NCI-H510A (cell line): ENCODE data around the gene NRXN3.

ENCODE experiments used
- DNase-seq: peaks from one replicate; lab custom pipeline; 2025; lab: John Stamatoyannopoulos, UW

The NRXN3 gene

DNA sequence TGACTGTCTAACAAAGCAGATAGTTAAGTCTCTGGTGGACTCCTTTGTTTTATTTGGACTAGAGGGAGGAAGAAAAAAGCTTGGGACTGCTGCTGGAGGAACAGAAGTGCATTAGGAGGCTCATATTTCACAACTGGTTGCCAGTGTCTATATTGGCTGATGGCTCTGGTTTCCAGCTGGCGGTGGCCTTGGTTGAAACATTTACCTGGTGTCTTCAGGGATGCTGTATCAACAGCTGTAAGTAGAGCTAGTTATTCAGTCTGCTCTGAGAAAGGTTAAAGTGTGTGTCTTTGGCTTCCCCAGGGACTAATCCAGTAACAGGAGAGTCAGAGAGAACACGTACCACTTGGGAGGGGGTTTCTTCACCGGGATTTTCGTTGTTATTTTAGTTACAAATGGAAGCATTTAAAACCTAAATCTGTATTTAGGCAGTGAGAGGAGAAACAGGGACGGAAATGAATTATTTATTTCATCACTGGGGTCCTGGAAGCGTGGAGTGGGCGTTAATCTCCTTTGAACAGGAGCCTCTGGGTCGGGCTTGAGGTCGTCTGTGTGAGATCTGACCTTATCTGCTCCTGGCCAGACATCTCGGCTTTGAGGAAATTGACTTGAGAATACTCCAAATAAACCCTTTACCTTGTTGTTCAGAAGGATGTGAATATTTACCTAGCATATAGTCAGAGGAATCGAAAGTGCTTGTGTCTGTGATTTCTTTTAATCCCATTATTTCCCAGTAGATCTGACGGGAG, 149.9 kb downstream of the NRXN3 start:
- DNase-seq = peak; percentile 61

DNA sequence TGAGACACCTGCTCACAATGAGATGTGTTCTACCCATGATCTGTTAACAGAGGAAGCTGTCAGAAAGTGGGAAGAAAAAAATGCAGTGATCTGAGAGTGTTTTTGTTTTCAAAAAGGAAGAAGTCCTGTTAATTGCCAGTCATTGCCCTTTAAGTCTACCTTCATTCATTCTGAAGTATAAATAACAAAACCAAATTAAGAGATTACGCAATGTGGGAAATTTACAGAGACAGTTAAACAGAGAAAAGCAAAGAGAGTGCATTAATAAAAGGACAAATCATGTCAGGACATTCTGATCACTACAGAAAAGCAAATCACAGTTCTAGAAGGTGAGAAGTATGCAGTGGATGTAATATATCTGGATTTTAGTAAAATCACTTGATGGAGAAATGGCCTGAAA, 154.2 kb downstream of the NRXN3 start:
- no peak for DNase-seq

DNA sequence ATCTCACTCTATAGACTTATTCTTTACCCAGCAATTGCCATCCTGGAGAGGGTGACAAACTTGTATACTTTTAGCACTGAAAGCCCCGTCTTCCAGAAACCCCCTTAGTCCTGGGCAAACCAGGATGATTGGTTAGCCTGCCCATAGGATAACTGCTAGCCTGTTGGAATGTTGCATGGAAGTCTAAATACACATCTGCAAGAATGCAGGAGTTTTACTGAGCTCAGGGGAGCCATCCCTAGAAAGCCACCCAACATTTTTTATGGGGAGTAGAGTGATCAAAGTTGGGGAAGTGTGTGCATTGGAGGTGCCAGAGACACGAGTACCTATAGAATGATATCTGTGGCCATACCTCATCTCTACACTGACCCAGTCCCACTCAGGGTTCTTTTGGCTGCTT, 155.7 kb downstream of the NRXN3 start:
- DNase-seq = no peak

DNA sequence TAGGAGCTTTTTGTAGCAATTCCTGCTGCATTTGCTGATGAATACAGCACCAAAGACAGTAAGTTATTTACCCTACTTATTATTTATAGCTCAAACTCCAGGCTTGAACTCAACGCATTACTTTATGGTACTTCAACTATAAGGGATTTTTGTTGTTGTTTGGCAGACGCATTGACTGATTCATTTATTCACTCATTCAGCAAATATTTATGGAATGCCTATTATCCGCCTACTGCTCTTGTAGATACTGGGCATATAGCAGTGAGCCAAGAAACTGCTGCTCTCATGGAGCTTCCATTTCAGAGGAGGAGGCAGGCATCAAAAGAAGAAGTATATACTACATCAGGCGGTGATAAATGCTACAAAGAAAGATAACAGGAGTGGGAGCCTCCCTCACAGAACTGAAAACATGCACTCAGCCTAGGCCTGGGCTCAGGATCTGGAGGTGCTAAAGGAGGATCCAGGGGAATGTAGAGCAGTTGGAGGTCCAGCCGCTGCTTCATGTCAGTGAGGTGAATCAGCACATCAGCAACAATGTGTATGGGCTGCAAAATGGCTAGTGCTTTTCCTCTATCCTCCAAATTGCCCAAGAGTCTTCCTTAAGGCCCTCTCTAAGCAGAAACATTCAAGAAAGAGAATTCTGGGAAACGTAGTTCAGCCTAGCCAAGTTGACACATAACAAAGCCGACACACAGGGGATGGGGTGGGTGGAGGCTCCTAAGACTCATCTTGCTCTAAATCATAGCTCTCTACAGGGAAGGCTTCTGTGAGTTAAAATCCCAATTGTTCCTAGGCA, 157.5 kb downstream of the NRXN3 start:
- no peak for DNase-seq

DNA sequence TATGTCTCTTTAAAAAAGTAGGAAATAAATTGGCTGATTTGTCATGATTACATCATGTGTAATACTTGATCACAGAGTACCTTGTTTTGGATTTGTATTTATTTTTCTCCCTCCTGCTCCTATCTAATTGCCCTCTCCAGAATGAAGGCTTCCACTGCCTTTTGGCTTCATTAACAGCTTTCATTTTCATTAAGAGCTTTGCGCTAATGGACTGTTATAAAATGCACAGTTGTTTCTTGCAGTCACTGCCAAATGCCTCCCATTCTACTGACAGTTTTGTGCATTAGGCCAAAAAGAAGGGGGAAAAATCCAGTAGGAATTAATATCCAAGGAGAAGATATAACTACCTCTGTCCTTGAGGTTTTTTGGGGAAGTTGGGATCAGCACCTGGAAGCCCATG, 159.2 kb downstream of the NRXN3 start:
- DNase-seq = no peak

GRCh38 chr14:78335531-78335930, 165.4 kb downstream of the NRXN3 start:
- DNase-seq = no peak

DNA sequence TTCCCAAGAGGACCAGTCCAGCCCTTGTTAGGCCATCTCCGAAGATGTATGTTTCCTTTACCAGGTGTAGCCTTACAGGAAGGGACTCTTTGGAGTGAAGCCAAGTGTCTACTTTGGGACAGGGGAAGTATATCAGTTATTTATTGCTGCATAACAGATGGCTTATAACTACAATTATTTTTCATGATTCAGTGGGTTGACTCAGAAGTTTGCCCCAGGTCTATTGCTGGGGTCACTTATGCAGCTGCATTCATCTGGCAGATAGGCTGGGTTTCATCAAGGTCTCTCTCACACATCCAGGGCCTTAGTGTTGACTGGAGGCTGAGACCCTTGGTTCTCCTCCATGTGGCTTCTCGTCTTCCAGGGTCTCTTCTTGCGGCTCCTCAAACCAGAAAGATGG, 170.1 kb downstream of the NRXN3 start:
- no peak for DNase-seq

DNA sequence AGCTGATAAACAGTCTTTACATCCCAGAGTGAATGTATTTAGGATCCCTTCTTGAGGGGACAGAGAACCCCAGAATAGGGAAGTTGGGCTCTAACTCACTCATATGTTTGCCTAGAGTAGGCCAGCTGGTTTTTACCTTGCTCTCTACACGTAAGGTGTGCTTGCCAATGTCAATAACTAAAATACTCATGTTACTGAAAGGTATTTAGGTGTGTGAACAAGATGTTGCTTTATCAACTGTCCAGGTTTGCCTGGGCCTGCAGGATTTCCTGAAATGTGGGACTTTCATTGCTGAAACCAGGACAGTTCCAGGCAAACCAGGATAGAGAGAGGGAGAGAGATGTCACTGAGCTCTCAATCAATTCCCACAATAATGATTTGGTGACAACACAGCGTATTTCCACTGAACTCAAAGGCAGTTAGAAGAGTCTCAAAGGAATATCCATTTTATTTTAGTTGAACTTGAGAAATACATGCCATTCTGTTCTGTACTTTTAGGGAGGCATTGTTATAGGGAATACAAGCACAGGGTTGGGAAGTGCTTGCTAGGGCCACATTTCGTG, 171.7 kb downstream of the NRXN3 start:
- no peak for DNase-seq

DNA sequence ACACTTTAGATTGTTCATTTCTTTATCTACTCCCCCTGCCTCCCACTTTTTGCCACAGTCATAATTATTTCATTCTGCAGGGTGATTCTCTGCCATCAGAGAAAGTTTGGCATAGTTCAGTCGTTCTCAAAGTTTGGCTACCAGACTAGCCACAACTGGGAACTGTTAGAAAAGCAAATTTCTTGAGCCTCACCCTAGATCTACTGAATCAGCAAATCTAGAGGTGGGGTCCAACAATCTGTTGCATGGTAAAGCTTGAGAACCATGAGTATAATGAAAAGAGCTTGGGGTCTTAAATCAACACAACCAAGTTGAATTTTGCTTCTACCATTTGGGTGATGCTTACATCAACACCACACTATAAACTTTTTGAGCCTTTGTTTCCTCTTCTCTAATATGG, 172.7 kb downstream of the NRXN3 start:
- DNase-seq = no peak

- DNase-seq = no peak
Measured at GRCh38 chr14:78344290-78344689, 174.1 kb downstream of the NRXN3 start.

- DNase-seq = no peak
Measured at GRCh38 chr14:78345131-78345744, 175.1 kb downstream of the NRXN3 start.

- DNase-seq = no peak
Measured at GRCh38 chr14:78346747-78347146, 176.6 kb downstream of the NRXN3 start.

- DNase-seq = no peak
Measured at GRCh38 chr14:78355109-78355508, 184.9 kb downstream of the NRXN3 start.

DNA sequence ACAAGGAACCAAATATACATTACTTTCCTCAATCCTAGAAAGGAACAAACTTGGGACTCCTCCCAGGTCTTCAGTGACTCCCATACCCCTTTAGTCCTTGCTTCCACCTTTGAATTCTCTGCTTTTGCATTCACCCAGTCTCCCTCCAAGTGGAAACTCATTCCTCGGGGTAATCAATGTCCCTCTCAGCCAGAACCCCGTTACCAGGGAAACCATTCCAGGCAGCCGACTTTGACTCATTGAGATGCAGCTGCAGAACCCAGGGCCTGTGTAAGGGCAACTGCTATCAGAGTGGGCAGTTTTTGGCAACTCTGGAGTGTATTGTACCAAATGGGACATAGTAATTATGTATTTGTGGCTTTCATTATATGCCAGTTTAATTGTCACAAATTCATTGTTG, 186.2 kb downstream of the NRXN3 start:
- no peak for DNase-seq

DNA sequence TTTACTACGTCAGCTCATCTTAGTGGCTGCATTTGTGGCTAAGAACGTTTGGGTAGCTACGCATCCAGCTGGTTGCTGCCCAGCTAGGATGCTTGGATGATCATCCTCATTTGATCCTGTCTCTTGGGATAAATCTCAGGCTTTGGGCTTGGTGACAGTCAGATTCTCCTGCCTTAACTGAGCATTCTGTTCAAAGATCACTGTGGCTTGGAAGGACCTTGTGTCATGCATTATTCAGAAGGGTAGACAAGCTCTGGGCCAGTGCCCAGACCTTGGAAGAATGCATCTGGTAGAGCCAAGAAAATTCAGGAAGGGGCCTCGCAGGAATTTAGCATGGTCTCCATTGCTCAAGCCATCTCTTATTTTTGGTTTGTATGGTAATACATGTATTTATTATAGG, 188.4 kb downstream of the NRXN3 start:
- no peak for DNase-seq

GRCh38 chr14:78359581-78359980, 189.4 kb downstream of the NRXN3 start:
- DNase-seq = no peak

- DNase-seq = no peak
Measured at GRCh38 chr14:78363008-78363407, 192.8 kb downstream of the NRXN3 start.

DNA sequence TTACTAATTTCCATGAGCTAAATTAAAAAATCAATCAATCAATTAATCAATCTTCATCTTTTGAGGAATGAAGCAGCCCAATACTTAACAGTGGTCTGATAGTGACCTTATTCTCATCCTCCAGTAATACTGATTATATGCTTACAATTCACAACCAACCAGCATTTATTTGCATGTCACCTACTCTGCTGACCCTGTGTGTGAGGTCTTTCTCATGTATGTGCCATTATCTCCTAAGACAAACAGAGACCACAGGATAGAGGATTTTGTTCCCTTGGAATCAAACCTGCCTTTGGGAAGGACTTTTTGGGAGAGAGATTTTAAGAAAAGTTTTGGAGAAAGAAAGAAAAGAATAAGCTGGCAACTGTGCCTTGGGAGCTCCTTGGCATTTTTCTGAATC, 197.2 kb downstream of the NRXN3 start:
- no peak for DNase-seq

GRCh38 chr14:78383060-78383459, 212.9 kb downstream of the NRXN3 start:
- DNase-seq = no peak

DNA sequence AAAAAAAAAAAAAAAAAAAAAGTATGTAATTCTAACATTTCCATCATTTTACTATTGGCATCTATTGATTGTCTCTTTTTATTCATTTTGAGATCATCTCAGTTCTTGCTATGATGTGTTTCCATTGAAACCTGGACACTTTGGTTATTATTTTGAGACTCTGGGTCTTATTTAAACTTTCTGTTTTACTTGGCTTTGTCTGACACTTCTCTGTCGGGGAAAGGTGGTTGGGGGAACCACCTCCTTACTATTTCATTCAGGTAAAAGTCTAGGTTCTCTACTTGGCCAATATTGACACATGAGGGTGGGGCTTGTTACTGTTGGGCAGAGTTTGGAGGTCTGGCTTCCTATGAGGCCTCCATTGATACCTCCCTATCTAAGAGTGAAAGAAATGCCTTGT, 228.0 kb downstream of the NRXN3 start:
- no peak for DNase-seq

- DNase-seq = no peak
Measured at GRCh38 chr14:78399316-78399889, 229.2 kb downstream of the NRXN3 start.

GRCh38 chr14:78401866-78402265, 231.7 kb downstream of the NRXN3 start:
- no peak for DNase-seq
